Articular chondrocyte of knee joint (primary cell): ENCODE data around the gene SMTN. TPM values are rescaled to one million over a fixed set of nuclear protein-coding genes. Genes with fewer than 3 reads are reported as not detected.

Source experiments
- total RNA-seq: library from RNA; depleted of rRNA; stranded (reverse); fragments of >200 nt; gene quantifications from 2 replicates; pipeline ENCODE4 v1.2.3, GENCODE V29; 2012

SMTN gene
- 89.6 and 105 TPM in 2 replicates for total RNA-seq

DNA sequence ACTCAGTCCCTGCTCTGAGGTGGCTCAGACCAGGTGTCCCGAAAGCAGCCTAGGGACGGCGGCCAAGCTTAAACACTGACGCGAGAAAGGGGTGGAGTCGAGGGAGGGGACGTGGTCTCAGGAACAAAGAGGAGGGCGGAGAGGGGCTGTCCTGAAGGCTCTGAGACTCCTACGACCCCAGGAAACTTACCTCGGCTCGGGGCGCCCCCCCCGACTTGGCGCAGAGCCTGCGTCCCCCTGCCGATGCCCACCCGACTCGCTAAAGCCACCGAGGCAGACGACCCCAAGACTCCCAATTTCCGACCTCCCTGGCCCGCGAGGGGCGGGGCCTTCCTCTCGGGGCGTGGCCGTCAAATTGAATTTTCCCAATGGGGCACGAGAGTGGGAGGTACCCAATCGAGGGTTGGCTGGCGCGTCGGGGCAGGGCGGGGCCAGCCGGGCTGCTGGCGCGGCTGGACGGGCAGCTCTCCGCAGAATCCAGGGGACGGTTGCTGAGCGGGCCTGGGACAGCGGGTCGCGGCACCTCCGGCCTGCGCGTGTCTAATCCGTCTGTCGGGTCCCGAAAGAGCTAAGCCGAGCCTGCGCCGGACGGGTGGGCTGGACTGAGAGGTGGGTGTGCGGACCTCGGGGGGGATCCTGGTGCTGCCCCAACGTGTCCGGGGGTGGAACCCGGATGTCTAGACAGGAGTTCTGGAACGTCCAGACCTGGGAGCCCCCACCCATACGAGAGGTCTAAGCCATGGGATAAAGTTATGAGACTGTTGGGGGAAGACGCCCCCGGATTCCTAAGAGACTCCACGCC lies at the start of gene SMTN:
Gene SMTN (plus strand): TSS at position 471 of the 802 bp plus-strand sequence. CDS start 1,941 bp downstream, outside the sequence.

DNA sequence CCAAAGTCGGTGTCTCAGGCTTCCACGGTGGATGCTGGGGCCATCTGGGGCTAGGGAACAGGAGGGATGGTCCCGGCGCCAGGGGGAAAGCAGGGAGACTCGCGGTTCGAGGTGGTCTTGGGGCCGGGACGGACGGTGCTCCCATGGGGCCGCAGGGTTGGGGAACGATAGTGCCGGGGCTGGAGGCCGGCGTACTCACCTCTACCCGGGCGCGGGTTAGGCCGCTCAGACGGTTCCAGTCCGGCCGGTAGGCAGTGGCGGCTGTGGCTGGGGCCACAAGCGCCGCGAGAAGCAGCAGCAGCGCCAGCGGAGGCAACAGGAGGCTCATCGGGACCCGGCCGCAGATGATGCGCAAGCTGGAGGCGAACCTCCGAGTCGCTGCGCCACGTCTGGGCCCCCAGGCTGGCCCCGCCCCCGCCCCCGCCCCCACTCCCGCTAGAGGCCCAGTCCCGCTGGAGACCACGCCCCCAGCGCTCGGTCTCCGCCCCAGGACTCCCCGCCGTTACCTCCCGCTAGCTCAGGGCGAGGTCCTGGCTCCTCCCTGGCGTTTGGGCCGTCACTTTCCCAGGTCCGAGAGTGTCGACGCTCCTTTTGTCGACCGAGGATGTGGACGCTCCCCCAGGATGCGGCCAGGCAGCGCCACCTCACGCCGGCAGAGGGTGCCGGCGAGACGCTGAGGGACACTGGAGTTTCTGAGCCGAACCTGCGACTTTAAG lies 26.2 kb downstream of the SMTN start, which contains the start of gene SELENOM:
Gene SELENOM (minus strand): TSS at position 391 of the 716 bp plus-strand sequence. CDS start 63 bp downstream, at position 328.

GRCh38 chr22:31122532-31123291 lies 41.6 kb downstream of the SMTN start, which contains the start of gene INPP5J:
TSS of gene INPP5J (plus strand) at chr22:31122966. CDS start at chr22:31123015, 49 bp downstream.

DNA sequence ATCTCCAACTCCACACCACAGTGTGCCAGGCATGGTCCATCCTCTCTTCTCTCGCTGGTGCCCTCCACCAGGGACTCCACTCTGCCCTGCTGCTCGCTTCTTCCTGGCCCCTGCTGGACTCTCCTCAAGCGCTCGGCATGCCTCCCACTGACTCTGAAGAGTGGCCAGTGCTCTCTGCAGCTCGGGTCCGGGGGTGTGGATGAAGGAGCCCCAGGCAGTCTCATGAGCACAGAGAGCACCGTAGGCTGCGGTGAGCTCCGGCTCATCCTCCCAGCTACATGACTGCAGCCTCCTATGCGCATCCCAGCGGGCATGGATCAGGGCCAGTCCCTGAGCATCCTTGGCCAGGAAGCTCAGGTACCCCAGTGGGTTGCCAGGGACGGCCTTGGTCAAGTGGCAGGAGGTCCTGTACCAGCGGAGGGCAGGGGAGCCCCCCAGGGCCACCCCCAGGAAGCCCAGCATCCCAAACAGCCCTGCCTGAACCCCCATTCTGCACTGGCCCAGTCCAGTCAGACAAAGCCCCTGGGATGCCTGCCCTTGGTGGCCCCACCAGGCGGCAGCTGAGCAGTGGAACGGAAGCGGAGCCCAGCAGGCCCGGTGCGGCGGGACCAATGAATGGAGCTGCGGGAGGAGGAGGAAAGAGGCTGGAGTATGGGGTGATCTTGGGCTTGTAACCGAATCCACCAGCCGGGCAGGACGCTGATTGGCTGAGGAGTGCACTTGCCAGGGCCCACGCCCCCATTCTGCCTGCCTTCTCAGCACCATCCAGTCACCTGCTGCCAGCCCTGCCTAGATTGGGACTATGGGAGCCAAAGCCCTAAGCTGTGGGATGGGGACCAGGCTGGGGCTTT lies 59.0 kb downstream of the SMTN start, which contains the start of gene PLA2G3:
Gene PLA2G3 (minus strand): TSS at position 643 of the 851 bp plus-strand sequence. CDS start 154 bp downstream, at position 489.

Other genes starting within 250 kb of the SMTN start
- gene MORC2, start 112.5 kb upstream of the SMTN start, total RNA-seq, result 17.2 and 22.5 TPM in 2 replicates
- 89.5 and 93.1 TPM in 2 replicates for gene TUG1, start 112.1 kb upstream of the SMTN start, total RNA-seq
- 147 and 160 TPM in 2 replicates for gene SELENOM, start 26.2 kb downstream of the SMTN start, total RNA-seq
- gene INPP5J, start 41.6 kb downstream of the SMTN start, total RNA-seq, result 0.13 TPM in 1 of 2 replicates, not detected in the other
- gene PLA2G3, start 59.2 kb downstream of the SMTN start, total RNA-seq, result not detected in 2 replicates
- 37.8 and 39.2 TPM in 2 replicates for gene RNF185, start 78.9 kb downstream of the SMTN start, total RNA-seq
- 16.1 and 19.2 TPM in 2 replicates for gene LIMK2, start 131.0 kb downstream of the SMTN start, total RNA-seq
- gene PIK3IP1, start 211.2 kb downstream of the SMTN start, total RNA-seq, result 20.6 and 22.0 TPM in 2 replicates